Measurements from ENCODE around the gene MROH2B.

The MROH2B gene

GRCh38 chr5:40955313-40955712 lies 115.8 kb downstream of the MROH2B start:
- Histone ChIP-seq H3K9me3 (ENCODE audit: control insufficient read depth, low read length) (no peaks in the 10 kb centered on the region), H3K27me3 (ENCODE audit: control insufficient read depth, insufficient read depth, low read length) (no peaks in the 10 kb centered on the region), H3K36me3 (ENCODE audit: control insufficient read depth, insufficient read depth, low read length) (no peaks in the 10 kb centered on the region), H3K4me3 (ENCODE audit: low read length) (no peak overlapping the region), H3K4me1 (ENCODE audit: control insufficient read depth, insufficient read depth, low read length) (no peaks in the 10 kb centered on the region), H3K9ac (ENCODE audit: low read length) (no peak overlapping the region)
